AG10803 (cell line): Measurements from ENCODE around the gene HAL.

Experiments
- DNase-seq: peaks from one replicate; pipeline ENCODE4 v3.0.0; 2010; ENCODE audit warnings: low read depth
- H3K4me3 ChIP-seq: 2 replicates; pipeline ENCODE4 v1.5.1; 2011; ENCODE audit warnings: mild to moderate bottlenecking, low read length, control low read depth
- CTCF ChIP-seq: conservative IDR thresholded peaks from 2 replicates; pipeline ENCODE4 v1.5.1; 2011; ENCODE audit warnings: mild to moderate bottlenecking, low read length, control low read depth, inconsistent platforms

HAL gene

GRCh38 chr12:95986635-95987570 lies 9.2 kb downstream of the HAL start:
- no peak overlapping the region for H3K4me3 ChIP-seq
- DNase-seq, result no peak
- TF ChIP-seq CTCF, result no peak

- DNase-seq, result no peak
- no peak for TF ChIP-seq CTCF
- no peak overlapping the region for H3K4me3 ChIP-seq
Measured at GRCh38 chr12:95984682-95985081, 11.5 kb downstream of the HAL start.

- H3K4me3 ChIP-seq, result no peak overlapping the region
- no peak for TF ChIP-seq CTCF
- DNase-seq, result no peak
Measured at GRCh38 chr12:95982602-95983001, 13.5 kb downstream of the HAL start.

GRCh38 chr12:95980437-95980836 lies 15.7 kb downstream of the HAL start:
- TF ChIP-seq CTCF, result no peak
- DNase-seq, result no peak
- H3K4me3 ChIP-seq, result no peak overlapping the region

- no peak for TF ChIP-seq CTCF
- H3K4me3 ChIP-seq, result no peak overlapping the region
- no peak for DNase-seq
Measured at GRCh38 chr12:95978774-95979173, 17.4 kb downstream of the HAL start.

GRCh38 chr12:95978351-95978750 lies 17.8 kb downstream of the HAL start:
- H3K4me3 ChIP-seq, result no peak overlapping the region
- no peak for TF ChIP-seq CTCF

GRCh38 chr12:95977764-95978305 lies 18.3 kb downstream of the HAL start:
- no peak for DNase-seq
- H3K4me3 ChIP-seq, result no peak overlapping the region
- no peak for TF ChIP-seq CTCF

More at GRCh38 chr12:95978351-95978750, 17.8 kb downstream of the HAL start:
- DNase-seq, result no peak
